Stimulated activated CD8-positive, alpha-beta memory T cell treated with anti-CD3 and anti-CD28 coated beads, Interleukin-7, amount 100 ng/mL, for 24 hours (primary cell): ENCODE results near the gene SFXN3.
"Not testable (repeated sequence)": the region's sequence is repeated elsewhere in the genome, so short reads cannot be mapped to it uniquely, and the experiment has no call there.

Source experiments
- DNase-seq: peaks from one replicate; pipeline ENCODE4 v3.0.0-alpha.2; 2020; ENCODE audit warnings: low read depth

The SFXN3 gene

GRCh38 chr10:101015582-101015973 lies 15.5 kb upstream of the SFXN3 start:
- DNase-seq = no peak

- no peak for DNase-seq
Observed at GRCh38 chr10:101016814-101017213, 14.2 kb upstream of the SFXN3 start.

- no peak for DNase-seq
Observed at GRCh38 chr10:101018118-101018599, 12.9 kb upstream of the SFXN3 start.

DNA sequence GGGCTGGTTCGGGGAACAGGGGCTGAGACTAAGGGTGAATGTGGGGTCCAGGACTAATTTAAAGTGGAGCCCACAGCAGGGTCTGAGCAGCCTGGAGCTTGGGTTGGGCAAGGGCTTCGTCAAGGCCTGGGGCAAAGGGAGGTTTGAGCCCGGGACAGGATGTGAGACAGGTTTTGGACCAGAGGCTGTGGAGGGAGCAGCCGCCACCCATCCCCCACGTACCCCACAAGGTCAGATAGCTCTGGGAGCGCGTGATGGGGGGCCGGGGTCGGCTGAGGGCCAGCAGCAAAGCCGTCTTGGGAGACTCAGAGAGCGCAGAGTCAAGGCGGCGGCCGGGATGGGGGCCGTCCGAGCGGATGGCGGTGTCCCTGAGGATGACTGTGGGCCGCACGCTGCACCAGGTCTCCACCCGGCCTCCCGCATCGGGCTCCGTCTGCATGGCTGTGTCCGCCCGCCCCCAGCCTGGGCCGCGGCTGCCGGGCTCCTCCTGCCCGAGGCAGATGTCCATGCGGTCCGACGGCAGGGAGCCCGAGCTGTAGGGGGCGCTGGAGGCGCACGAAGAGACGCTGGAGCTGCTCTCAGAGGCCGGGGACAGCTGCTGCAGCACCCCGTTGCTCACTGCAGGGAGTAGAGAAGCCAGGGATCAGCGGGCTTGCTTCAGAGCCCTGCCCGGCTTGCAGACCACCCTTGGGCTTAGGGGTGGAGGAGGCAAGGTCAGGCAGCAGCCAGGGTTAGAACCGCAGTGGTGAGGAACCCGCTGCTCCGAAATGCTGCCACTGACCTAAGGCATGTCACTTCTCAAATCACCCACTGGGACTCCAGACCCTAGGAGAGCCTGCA lies 12.2 kb upstream of the SFXN3 start:
- DNase-seq = peak; percentile 62

DNA sequence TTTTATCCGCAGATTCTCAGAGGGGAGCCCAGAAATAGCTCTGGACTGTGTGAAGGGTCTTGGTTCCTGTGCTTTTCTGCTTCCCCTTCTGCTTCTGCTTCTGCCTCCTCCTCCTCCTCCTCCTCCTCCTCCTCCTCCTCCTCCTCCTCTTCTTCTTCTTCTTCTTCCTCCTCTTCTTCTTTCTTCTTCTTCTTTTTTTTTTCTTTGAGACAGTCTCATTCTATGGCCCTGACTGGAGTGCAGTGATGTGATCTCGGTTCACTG lies 11.7 kb upstream of the SFXN3 start:
- DNase-seq = no peak

GRCh38 chr10:101020427-101021075 lies 10.5 kb upstream of the SFXN3 start:
- DNase-seq = no peak

- no peak for DNase-seq
Observed at GRCh38 chr10:101021239-101021638, 9.8 kb upstream of the SFXN3 start.

- no peak for DNase-seq
Observed at GRCh38 chr10:101021692-101022251, 9.3 kb upstream of the SFXN3 start.

GRCh38 chr10:101022967-101023705 lies 7.9 kb upstream of the SFXN3 start:
- no peak for DNase-seq

DNA sequence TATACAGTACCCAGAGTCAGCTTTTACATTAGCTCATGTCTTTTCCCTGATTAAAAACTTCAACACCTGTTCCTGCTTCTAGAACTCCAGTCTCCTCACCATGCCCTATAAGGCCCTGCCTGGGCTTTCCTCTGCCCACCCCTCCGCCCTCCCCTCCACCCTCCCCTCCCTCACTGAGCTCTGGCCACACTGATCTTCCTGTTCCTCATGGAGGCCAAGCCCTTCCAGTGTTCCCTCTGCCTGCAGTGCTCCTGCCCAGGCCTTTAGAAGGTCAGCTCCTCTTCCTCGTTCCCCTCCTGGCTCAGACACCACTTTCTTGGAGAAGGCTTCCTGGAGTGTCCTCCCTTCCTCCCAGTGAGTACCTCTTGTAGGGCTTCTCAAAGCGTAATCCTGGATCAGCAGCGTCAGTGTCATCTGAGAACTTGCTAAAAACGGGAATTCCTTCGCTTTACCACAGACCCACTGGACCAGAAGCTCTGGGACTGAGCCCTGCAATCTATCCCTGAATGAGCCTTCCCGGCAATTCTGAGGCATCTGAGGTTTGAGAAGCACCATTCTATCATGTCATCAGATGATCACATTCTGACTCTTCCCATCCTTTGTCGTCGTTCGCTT lies 3.8 kb upstream of the SFXN3 start:
- DNase-seq = no peak

DNA sequence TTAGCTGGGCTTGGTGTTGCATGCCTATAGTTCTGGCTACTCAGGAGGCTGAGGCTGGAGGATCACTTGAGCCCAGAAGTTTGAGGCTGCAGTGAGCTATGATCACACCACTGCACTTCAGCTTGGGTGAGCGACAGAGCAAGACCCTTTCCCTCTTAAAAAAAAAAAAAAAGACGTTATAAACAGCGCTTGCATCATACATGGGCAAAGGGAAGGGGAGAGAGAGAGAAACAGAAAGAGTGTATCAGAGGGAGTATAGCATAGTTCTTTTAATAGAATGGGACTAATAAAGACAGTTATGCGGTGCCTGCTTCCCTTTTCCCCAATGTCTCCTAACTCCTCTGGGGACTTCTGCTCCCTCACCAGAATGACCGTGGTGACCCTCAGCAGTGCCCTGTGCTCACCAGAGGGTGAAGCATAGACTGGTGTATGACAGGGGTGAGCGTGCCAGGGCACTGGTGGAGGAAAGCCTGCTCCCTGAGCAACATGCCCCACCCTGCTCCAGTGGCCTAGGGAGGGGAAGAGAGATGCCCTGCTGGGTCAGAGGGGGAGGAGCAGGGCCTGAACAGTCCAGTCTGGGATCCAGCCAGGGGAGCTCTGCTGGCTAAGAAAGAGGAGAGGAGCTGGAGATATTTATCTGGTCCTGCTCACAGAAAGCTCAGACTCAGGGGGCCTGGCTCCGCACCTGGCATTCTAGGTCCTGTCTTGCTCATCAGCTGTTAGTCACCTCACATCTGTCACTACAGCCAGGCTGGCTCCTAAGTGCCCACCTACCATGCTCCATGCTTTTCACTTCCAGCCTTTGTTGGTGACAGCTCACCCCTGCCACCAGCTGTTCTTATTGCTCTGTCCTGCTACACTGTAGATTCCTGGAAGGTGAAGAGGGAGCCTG lies 2.3 kb upstream of the SFXN3 start:
- no peak for DNase-seq

DNA sequence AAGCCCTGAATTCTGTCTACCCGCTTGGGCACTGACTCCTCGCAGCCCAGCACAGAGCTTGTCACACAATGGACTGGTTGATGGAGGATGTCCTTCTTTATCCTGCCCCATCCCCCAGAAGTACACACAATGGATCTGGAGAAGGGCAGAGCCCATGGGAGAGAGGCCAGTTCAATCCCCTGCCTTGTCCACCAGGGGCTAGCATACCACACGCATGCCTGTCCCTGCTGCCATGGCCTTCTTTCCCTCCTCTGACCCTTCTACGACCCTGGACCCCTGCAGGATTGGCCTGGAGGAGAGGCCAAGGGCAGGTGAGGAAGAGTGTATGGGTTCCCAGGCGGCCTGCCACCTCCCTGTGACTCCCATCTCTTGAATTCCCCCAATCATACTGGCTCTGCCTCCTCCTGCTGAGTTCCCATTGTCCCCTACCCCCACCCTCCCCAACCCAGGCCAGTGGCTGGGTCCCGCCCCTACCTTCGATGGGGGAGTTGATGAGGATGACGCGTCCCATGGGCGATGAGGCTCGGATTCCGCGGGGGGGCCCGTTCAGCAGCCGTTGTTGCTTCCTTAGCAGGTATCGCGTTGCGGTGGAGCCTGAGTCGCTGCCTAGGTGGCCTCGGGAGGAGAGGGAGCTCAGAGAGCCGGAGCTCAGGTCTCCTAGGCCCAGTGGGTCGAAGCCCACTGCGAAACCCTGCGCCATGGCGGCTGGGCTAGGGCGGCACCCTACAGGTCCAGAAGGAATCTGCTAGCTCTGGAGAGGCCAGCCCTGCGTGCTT lies 1.3 kb upstream of the SFXN3 start:
- DNase-seq = no peak

DNA sequence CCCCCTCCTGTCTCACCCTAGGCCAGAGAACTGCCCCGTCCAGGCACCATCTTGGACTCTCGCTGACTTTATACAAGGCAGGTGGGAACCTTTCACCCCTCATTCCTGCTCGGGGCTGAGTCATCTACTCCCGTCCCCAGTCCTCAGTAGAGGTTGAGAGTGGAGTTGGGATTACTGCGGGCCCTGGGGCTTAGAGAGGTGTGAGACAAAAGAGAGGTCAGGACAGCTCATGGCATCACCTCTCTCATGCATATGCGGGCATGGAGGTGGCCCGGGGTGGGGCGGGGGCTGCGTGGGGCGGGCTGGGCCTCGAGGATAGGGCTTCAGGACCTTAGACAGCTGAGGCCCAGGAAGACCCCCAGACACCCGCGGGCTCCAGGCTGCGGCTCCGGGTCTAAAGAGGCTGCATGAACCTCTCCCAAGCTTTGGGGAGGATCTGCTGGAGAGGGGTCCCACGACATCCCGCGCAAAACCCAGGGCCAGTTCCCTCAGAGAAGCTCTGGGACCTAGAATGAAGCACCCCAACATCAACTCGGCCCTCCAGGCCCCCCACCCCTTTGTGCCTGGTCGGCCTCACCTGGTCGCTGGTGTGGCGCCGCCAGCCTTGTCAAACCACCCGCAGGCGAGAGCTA lies 422 bp upstream of the SFXN3 start:
- DNase-seq = no peak

DNA sequence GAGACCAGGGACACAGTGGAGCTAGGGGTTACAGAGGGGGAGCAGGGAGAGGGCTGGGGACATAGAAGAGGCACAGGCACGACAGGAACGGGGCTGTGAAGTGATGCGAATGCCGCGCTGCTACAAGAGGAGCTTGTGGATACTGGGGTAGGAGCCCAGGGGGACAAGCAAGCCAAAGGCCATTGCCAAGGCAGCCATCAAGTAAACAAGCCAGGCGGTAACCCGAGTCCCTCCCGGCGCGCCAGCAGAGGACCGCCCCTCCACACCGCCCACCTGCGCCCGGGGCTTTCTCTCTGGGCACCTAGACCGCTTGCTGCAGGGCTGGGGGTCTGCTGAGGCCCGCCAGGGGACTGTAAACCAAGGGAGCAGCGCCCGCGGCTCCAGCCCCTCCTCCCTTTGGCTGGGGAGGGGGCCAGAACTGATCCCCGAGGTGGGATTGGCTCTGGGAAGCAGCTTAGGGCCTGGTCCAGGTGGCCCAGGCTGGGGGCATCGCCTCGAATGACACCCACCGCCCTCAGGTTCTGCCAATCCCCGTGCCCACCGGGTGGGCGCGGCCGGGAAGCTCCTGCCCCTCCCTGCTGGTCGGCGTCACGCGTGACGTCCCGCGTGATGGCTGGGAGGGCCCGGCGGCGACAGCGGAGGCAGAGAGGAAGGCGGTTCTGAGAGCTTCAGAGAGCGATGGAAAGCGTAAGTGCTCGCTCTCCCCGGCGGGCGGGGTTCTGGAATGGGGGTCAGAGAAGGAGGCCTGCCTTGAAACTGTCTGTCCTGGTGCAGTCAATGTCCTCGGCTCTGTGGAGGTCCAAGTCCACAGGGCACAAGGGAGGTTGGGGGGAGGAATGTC lies 982 bp downstream of the SFXN3 start:
- peak; percentile 44 for DNase-seq

DNA sequence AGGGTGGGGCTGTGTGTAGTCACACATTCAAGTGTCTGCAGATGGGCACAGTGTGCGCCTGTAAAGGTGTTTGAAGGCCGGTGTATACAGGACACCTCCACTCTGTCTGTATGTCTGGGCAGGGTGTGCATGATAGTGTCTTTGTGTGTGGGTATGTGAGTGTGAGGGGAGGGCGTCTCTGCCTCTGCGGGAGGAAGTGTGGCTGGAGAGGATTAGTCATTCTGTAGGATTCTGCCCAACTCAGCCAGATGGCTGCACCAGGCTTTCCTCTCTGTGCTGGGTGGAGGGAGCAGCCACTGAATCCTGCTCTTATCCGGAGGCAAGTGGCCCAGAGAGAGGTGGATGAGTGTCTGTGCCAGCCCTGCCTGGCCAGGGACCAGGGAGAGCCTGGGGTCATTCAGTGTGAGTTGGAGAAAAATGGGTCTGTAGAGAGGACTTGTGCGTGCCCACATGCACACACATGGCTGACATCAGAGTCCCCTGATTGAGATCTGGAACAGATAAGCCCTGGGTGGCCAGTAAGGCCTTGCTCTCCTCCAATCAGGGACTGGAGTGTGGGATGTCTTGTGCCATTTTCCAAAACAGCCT lies 1.7 kb downstream of the SFXN3 start:
- peak; percentile 18 for DNase-seq

GRCh38 chr10:101033276-101033675 lies 2.2 kb downstream of the SFXN3 start:
- no peak for DNase-seq

- not testable (repeated sequence) for DNase-seq
Observed at GRCh38 chr10:101034404-101034803, 3.4 kb downstream of the SFXN3 start.

- no peak for DNase-seq
Observed at GRCh38 chr10:101035314-101035713, 4.3 kb downstream of the SFXN3 start.
